Measurements from ENCODE around the gene CEPT1.

The CEPT1 gene

GRCh38 chr1:111197598-111198284 lies 57.7 kb downstream of the CEPT1 start:
- peak; percentile 54 for TF ChIP-seq CTCF (IDR thresholded peaks at IDR 0.05; ENCODE audit: low read depth, low read length, missing control alignments)
- no peak overlapping the region for H3K4me3 ChIP-seq (replicated peaks; ENCODE audit: low read depth, low read length)
- DNase-seq (ENCODE audit: extremely low read depth, low read depth) = no peak

DNA sequence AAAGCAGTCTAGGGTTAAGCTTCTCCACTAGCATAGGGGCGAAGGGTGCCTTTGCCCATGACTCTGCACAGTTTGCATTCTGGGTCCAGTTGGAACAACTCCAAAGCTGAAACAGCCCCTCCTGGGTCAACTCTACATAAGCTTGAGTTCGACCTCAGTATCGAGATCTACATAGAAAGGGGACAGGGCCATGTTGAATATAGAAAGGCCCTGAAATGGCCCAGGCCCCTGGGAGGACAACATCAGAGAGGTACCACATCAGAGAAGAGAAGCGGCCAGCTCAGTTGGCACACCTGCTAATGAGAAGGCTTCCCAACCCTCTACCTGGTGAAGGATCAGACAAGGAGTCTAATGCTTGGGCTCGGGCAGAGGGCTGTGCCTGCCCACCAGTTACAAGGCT lies 58.8 kb downstream of the CEPT1 start:
- no peak for DNase-seq (ENCODE audit: extremely low read depth, low read depth)
- no peak overlapping the region for H3K4me3 ChIP-seq (replicated peaks; ENCODE audit: low read depth, low read length)
- TF ChIP-seq CTCF (IDR thresholded peaks at IDR 0.05; ENCODE audit: low read depth, low read length, missing control alignments) = no peak

DNA sequence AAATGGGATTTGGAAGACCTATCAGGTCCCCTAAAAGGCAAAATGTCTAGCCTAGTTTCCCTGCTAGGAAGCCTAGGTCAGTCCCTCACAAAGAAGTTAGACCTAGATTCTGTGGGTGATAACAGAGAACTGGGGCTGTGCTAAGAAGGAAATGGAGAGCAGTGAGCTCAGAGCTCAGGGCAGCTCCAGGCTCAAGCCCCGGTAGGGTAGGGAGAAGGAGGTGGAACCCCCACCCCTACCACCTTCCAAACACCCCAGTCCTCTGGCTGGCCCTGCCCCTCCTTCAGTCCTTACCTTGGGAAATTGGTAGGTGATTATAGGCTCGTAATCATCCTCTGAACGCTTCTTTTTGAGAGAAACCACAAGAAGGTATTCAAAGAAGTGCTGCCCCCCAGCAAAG lies 59.3 kb downstream of the CEPT1 start:
- H3K4me3 ChIP-seq (replicated peaks; ENCODE audit: low read depth, low read length) = no peak overlapping the region
- DNase-seq (ENCODE audit: extremely low read depth, low read depth) = no peak
- TF ChIP-seq CTCF (IDR thresholded peaks at IDR 0.05; ENCODE audit: low read depth, low read length, missing control alignments) = no peak

GRCh38 chr1:111199881-111200801 lies 60.1 kb downstream of the CEPT1 start, which contains the start of gene DENND2D:
TSS of gene DENND2D (minus strand) at chr1:111200646. CDS start at chr1:111200459, 187 bp downstream.
- no peak for DNase-seq (ENCODE audit: extremely low read depth, low read depth)
- no peak for TF ChIP-seq CTCF (IDR thresholded peaks at IDR 0.05; ENCODE audit: low read depth, low read length, missing control alignments)
- H3K4me3 ChIP-seq (replicated peaks; ENCODE audit: low read depth, low read length) = no peak within 1 kb of the TSS

DNA sequence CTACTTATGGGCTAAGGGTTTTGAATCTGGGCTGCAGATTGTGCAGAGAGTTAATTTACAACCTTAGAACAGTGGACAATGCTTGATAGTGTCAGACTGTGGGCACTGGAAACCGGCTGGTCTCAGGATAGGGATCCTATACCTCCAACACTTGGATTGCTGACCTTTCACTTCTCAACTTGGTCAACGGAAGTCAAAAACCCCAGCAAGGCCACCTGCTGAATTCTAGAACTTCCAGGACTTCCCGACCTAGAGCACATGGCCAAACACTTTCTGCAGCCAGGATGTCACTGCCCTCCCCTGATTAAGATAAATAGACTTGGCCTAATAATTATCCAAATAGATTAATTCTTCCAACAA lies 60.8 kb downstream of the CEPT1 start:
- no peak overlapping the region for H3K4me3 ChIP-seq (replicated peaks; ENCODE audit: low read depth, low read length)
- TF ChIP-seq CTCF (IDR thresholded peaks at IDR 0.05; ENCODE audit: low read depth, low read length, missing control alignments) = no peak
- no peak for DNase-seq (ENCODE audit: extremely low read depth, low read depth)

DNA sequence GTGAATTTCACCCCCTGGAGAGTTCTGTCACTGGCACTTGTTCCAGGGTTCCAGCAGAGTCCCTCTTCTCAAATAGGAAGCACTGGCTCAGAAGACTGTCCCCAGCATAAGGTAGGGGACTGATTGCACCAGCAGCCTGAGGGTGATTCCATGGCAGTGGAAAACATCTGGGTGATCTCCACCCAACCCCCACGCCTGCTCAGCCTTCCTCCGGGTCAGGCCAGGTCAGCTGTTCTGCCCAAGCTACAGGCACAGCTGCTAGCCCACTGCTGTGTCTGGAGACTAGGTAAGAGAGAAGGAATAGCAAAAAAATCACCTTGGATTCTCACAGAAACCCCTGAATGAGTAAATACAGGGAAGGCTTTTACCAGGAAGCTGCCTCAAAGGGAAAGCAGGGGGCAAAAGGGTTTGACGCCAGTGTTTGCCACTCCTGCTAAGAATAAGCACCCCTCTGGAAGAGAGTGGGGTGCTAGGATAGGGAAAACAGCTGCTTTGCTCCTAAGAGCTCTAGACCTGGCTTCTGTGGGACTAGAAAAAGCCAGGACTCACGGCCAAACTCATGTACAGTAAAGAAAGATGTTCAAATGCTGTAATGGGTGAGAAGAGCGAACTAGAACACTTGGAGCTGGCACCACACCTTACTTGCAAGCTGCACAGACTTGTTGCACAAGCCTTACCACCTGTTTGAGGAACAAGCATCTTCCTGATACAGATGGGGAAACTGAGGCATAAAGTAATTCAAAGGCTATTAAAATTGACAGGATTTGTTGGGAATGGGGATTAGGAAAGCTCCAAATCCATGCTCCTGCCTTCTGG lies 61.5 kb downstream of the CEPT1 start:
- no peak for TF ChIP-seq CTCF (IDR thresholded peaks at IDR 0.05; ENCODE audit: low read depth, low read length, missing control alignments)
- H3K4me3 ChIP-seq (replicated peaks; ENCODE audit: low read depth, low read length) = no peak overlapping the region
- DNase-seq (ENCODE audit: extremely low read depth, low read depth) = no peak
